ENCODE results near the gene ELK3. TPM values are rescaled to one million over a fixed set of nuclear protein-coding genes. Genes with fewer than 3 reads are reported as not detected.
A peak's percentile ranks its signal among the peaks of the same experiment; 100 is the strongest.
"Not testable (repeated sequence)": the region's sequence is repeated elsewhere in the genome, so short reads cannot be mapped to it uniquely, and the experiment has no call there.

Gene ELK3
- total and polyA plus RNA-seq, 2 of the 13 experiments (the other 11 are each of a cell fraction or from before 2014, with no cell fraction given) = 2.9 to 3.2 TPM

GRCh38 chr12:96314723-96315122 is 120.5 kb downstream of the ELK3 start (continued):
- TF ChIP-seq ZNF609 (CRISPR knock-in tag; IDR thresholded peaks at IDR 0.05; ENCODE audit: borderline replicate concordance) (no peak), AHR (CRISPR knock-in tag; IDR thresholded peaks at IDR 0.05) (no peak), ZNF703 (CRISPR knock-in tag; IDR thresholded peaks at IDR 0.05; ENCODE audit: borderline replicate concordance) (no peak)

GRCh38 chr12:96315741-96316481 is 121.7 kb downstream of the ELK3 start:
- in situ Hi-C loops (cut with HindIII; ENCODE audit: extremely low pct_ligation_motif_present, low pct_unique_long_range_greater_than_20kb); ATAC-seq; H3K4me1 ChIP-seq (ENCODE audit: insufficient read depth, low read length); H4K20me1 ChIP-seq (ENCODE audit: insufficient read depth, low read length); H3K27me3 ChIP-seq (ENCODE audit: control insufficient read depth in 1 of 2, insufficient read depth in 2 of 2, low read length in 2 of 2); H3K79me2 ChIP-seq (ENCODE audit: insufficient read depth, low read length); FAIRE-seq; H3K27ac ChIP-seq (ENCODE audit: extremely low read length, insufficient read depth, low read length); CTCF ChIA-PET (ENCODE audit: low intra/inter-chr PET ratio, low total read pairs); POLR2A ChIA-PET; BruUV-seq (replicated peaks); H3K36me3 ChIP-seq (replicated peaks in 1 of 2; ENCODE audit: control insufficient read depth in 1 of 2, insufficient read depth in 2 of 2, low read length in 2 of 2); H3K9ac ChIP-seq (ENCODE audit: insufficient read depth, low read depth, low read length); H3K4me3 ChIP-seq (replicated peaks in 1 of 3; ENCODE audit: insufficient read depth in 1 of 3, low read depth in 2 of 3, low read length in 3 of 3); intact Hi-C loops (cut with micrococcal nuclease; ENCODE audit: unreplicated experiment); DNase-seq (ENCODE audit: low spot score); H3K9me3 ChIP-seq (ENCODE audit: low read length); H3K4me2 ChIP-seq (ENCODE audit: low read depth, low read length); H2AFZ ChIP-seq (ENCODE audit: low read length); TF ChIP-seq FOXA1 (IDR thresholded peaks at IDR 0.05): not testable (repeated sequence)
- 92% methylated on average over 23 of the region's 33 CpGs for WGBS (ENCODE audit: low lambda C conversion rate)
- TF ChIP-seq ZNF281 (CRISPR knock-in tag; IDR thresholded peaks at IDR 0.05; ENCODE audit: borderline replicate concordance) = peak; percentile 82; the same call in 1 of the 2 replicates
- TF ChIP-seq FOXA1 (CRISPR knock-in tag; IDR thresholded peaks at IDR 0.05) = peak; percentile 55; the same call in 1 of the 2 replicates
- TF ChIP-seq ZBTB33 (CRISPR knock-in tag; IDR thresholded peaks at IDR 0.05) = peak; percentile 89

Measured in HepG2 (cell line).